Dermis microvascular lymphatic vessel endothelial cell (primary cell): ENCODE data around the gene LMBRD2. TPM values are rescaled to one million over a fixed set of nuclear protein-coding genes. Genes with fewer than 3 reads are reported as not detected.

Experiments used
- DNase-seq, 2 donors: peaks; one replicate each; pipeline versions ENCODE4 v3.0.0 to v3.0.0-alpha.2; 2010; ENCODE audit warnings: low read depth in 2 of 2
- total RNA-seq: library from RNA; depleted of rRNA; stranded (reverse); fragments of >200 nt; gene quantifications from 2 replicates; pipeline ENCODE4 v1.2.1, GENCODE V29; 2014

LMBRD2 gene
- total RNA-seq, 1 donor from 2014 or later = 5.8 TPM

DNA sequence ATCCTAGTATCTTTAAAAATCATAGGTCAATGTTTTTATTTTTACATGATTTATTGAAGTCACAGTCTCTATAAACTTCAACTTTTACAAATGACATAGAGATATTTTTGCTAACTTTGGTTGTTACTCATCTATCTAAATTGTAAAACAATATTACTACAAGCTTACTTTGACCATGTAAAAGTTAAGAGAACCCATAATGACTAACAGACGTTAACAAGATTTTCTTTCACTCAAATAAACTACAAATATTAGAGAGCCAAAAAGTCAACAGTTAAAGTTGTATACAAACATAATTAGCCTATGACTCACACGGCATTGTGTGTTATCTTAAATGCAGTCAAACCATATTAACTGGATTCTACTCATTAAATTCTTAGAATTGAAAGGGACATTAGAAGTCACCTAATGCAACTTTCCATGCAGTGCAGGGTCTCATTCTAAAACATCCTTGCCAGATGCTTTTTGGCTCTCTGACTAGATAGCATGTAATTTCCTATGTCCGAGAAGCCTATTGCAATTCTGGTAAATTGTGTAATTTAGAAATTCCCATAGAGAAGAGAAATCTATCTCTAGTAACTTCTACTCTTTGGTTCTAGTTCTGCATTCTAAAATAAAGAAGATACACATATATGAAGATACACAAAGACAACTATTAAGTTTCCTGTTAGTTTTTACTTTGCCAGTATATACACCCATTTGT, 42.8 kb downstream of the LMBRD2 start:
- no peak for DNase-seq

DNA sequence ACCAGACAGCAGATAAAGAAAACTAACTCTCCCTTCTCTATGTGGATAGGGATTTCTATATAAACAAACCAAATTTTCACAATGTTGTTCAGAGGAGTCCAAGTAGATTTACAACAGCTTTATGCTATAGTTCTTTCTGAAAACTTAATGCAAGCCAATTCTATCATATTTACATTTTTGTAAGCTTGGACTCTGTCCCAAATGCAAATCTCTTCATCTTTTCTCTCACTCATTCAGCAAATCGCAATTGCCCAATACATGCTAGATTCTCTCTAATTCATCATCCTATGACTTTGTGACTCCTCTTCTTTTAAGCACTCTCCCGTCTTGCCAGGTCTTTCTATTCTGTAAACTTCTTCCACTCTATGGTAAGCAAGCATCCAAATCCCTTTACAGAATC, 45.9 kb downstream of the LMBRD2 start:
- no peak for DNase-seq

DNA sequence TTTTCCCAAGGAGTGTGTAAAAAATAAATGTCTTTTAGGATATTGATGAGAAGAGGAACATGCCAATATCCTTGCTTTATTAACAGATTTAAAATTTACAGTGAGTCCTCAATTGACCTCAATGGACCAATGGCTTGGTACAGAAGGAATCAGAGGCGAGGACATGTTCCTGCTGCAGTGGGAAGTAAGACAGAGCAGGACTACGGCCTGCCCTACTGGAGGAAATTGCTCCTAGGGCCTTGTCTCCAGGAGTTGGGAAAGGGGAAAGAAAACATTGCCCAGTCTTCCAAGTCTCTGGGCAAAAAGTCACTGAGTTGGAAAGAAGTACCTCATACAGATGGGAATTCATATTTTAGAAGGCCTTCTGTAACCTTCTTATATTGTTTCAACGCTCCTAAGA, 51.9 kb downstream of the LMBRD2 start:
- no peak for DNase-seq

DNA sequence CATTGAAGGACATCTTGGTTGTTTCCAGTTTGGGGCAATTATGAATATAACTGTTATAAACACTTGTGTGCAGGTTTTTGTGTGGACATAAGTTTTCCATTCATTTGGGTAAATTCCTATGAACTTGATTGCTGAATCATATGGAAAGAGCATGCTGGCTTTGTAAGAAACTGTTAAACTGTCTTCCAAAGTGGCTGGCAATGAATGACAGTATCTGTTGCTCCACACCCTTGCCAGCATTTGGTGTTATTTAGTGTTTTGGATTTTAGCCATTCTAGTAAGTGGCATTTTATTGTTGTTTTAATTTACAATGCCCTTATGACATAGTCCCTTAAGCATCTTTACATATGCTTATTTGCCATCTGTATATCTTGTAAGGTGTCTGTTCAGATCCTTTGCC, 55.2 kb downstream of the LMBRD2 start:
- DNase-seq = no peak

DNA sequence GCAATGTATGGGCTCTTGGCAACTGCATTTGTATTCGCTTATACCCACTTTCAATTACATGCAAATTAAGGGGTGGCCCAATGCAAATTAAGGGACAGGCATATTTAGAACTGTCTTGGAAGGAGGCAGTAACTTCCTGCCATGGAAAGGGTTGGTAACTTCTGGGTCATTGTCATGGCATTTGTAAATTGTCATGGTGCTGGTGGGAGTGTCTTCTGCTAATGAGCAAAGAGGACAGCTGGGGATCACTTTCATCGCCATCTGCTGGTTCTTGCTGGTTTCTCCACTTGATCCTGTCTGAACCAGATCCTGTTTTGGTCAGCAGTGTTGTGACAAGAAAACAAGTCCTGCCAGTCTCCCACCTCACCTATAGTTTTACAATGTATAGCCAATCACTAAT, 61.7 kb downstream of the LMBRD2 start:
- peak; percentile 12 to 38 for DNase-seq

DNA sequence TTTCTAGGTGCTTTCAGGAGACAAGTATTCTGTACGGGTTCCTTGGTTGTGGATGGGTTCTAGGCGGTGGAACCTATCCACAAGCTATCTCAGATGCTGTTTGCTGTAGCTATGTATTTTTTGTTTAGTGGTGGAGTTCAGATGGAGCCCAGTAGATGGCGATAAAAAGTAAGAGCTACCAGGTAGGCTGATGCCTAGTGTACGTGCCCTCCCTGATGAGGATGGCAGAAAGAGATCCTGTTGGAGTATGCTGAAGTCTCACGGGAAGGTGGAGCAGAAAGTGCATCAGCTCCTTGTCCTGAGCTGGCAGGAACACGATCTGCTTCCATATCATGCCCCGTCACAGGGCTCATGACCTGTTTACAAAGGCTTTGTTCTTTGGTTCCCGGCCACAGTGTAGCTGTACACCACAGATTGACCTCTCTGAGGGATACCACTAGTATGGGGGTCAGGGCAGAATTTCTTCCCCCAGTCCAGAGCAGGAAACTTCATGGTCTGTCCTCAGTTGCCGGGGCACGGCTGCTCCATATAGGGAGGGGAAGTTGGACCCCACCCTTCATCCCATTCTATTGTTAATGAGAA, 72.4 kb downstream of the LMBRD2 start:
- peak; percentile 30 to 49 for DNase-seq

DNA sequence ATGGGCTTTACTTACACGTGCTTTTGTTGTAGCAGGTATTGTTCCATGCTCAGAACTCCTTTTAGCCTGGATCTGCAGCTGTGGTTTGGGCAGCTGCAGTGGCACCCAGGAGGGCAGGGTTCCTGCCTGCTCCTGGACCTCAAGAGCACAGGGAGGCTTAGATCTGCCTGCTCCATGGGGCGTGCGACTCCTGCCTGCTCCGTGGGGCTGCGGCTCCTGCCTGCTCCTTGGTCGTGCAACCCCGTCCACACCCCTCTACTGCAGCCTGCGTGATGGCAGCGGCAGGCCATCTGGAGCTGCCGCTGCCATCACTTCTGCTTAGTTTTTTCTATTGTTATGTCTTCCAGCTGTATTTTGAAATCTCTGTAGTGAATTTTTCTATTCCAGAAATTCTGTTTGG, 73.3 kb downstream of the LMBRD2 start:
- no peak for DNase-seq

DNA sequence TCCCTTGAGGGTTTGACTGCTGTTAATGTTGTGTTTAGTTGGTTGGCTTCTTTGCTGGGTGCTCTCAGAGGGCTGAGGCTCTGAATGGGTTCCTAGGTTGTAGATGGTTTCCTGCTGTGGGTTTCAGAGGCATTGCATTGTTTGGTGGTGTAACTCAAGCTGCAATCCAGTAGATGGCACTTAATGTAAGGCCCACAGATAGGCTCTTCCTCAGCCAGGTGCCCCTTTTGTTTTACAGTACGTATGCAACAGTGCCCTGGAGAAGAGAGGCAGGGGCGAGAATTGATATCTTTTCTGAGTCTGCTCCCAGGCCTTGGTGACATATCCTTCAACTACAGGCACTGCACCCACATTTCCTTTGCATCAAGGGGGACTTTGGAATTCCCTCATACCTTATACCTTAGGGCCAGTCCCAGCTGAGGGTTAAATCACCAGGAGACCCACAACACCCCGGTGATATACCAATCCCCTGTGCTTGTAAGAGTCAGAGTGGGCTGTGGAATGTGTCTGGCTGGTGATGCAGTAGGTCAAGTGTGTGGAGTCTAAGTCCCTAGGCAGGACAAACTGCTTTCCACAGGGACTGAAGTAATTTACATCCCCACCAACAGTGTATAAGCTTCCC, 78.0 kb downstream of the LMBRD2 start:
- peak in 1 of 2 donors; percentile 11 for DNase-seq

DNA sequence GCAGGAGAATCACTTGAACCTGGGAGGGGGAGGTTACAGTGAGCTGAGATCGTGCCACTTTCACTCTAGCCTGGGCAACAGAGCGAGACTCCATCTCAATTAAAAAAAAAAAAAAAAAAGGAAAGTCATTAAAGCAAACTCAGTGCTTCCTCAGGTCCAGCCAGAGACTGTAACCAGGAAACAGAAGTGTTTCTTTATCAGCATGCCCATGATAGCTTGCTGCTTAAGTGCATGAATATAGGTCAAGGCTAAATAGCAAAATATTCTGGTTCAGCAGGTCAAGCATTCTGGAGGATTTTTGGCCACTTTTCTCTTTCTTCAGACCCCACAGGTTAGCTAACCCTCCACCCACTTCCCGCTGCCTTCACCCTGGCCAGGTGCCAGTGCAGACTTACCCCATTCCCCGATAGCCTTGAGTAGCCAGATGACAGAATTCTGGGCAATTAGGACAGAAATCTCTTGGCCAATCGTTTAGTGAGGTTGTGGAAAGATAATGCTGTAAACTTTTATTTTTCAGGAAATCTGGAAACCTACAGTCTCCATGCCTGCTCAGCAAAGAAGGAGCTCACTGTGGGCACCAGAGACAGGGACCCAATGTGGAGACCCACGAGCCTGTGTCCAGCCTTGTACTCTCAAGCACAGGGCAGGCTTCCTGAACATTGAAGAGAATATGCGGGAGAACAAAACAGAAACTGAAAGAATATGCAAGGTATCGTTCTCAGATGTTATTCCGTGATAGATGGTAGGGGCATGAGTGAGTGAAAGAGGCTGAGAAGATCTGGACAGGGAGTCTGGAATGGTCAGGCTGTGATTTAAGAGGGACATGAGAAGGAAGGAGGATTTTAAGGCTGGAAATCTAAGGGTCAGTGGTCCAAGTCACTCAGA, 80.8 kb downstream of the LMBRD2 start:
- DNase-seq = no peak

DNA sequence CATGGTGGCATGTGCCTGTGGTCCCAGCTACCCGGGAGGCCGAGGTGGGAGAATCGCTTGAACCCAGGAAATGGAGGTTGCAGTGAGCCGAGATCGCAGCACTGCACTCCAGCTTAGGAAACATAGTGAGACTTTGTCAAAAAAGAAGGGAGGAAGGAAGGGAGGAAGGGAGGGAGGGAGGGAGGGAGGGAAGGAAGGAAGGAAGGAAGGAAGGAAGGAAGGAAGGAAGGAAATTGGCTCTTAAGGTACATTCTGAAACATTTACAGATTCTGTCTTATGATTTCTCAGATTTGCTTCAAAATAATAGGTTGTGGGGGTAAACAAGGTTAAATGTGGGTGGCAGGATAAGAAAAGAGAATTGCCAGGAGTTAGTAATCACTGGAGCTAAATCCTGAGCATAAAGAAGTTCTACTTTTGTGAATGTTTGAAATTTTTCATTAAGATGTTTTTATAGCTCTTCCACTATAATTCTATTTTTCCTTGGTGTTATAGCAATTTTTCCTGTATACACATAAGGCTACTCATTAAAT, 82.9 kb downstream of the LMBRD2 start:
- DNase-seq = no peak

DNA sequence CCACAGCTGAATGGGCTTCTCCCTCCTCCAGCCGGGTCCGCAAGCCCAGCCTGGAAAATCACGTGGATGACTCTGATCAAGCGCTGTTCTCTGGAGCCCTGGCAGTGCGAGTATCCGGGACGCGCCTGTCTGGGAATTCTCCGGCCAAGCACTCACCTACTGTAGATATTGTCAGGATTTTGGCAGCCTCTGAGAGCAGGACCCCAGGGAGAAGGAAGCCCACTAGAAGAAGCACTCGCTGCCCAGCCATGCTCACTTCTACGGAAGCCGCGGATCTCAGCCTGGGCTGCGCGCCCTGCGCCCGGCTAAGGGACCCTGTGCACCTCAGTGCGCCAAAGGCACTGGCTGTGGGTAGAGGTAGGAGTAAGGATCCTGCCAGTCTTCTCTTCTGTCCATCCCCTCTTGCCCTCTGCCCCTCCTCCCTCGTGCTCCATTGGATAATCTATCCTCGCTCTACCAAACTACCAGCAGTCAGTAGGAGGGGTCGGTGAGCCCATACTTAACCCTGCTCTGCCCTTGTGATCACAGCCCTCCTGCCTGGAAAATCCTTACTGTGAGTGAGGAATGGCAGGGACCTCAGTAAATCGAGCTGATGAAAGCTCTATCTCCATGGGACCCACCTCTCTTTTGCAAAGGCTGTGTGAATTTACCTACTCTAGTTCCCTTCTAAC, 85.0 kb downstream of the LMBRD2 start, which contains the start of gene UGT3A2:
Gene UGT3A2, minus strand, starts transcription at position 343 of the 671 bp plus-strand sequence. Its CDS starts 93 bp downstream, at position 250.
- DNase-seq = no peak

DNA sequence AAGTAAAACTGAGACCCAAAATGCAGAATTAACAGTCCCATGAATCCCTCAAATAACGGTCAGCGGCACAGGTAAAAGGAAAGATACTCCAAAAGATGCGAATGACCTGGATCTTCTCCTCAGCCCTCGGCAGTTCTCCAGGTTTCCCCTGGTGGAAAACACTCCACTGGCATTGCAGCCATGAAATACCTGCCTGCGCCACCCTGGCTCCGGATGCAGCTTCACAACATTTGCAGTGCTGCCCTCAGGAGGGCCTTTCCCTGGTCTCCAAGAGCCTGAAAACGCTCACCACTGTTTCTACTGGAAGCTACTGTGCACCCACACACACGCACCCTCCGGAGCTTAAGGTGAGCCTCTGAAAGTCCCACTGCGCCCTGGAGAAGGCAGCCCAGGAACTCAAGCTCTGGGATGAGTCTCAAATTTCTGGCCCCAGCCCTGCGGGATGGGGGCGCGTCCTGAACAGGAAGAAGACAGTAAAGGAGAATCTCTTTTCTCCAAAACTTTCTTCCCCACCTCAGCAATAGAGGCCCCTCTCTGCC, 85.6 kb downstream of the LMBRD2 start:
- DNase-seq = no peak

DNA sequence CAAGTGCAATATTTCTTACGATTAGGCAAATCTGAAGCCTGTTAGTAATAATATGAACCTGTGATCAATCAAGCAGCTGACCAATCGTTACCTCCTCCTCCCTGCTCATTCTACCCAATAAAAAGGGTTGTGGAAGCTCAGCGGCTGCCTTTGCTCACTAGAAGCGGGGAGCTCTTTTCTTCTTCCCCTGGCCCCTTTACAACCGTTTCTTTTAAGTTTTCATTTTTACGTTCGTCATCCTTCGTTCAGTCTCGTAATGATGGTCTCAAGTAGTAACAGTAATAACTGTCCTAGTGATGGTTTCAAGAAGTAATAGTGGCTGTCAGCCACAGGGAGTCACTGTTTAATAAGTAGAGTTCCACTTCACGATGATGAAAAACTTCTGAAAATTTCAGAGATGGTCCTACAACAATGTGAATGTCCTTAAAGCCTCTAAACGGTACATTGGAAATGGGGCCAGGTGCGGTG, 91.2 kb downstream of the LMBRD2 start:
- DNase-seq = no peak

DNA sequence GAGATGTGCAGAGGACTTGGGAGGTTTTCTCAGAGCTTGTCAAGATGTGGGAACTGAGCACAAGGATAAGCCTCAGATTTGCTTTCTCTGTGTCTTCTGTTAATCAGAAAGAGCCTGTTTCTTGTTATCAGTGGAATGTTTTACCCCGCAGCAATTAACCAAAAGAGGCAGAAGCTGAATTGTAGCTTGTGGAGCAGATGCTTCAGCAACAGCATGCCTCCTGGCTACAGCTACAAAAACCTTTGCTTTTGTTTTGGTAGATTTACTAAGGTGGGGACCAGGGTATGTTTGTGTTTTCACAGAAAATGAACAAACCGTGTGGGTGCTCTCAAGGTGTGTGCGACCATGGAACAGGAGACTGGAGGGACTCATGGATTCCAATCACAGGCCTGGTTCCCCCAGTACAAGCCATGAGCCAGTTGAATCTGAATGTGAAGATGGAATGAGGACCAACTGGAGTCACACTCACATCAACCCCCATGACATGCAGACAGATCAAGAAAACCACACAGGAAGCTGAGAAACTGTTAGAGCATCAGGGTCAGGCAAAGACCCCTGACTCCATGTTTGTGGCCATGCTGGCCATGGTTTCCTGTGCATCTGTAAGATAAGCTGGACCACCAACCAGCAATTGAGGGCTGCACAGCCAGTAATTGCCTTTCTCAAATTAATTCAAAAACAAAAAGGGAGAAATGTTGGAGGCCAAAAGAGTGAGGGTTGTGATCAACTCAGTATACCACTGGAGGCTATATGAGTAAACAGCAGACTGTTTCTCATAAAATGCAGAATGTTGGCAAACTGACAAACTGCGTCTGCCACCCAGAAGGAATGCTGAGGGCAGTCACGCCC, 91.9 kb downstream of the LMBRD2 start:
- no peak for DNase-seq

DNA sequence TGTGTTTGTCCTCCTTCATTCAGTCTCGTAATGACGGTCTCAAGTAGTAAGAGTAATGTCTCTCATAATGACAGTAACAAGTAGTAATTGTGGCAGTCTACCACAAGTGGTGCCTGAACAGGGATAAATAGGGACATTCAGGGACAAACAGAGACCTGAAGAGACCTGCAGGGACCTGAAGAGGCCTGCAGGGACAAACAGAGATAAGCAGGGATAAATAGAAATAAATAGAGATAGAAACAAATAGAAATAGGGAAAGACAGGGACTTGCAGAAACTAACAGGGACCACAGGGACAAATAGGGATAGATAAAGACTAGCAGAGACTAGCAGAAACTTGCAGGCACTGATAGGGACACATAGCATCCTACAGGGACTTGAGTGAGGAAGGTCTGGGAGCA, 92.9 kb downstream of the LMBRD2 start:
- no peak for DNase-seq

DNA sequence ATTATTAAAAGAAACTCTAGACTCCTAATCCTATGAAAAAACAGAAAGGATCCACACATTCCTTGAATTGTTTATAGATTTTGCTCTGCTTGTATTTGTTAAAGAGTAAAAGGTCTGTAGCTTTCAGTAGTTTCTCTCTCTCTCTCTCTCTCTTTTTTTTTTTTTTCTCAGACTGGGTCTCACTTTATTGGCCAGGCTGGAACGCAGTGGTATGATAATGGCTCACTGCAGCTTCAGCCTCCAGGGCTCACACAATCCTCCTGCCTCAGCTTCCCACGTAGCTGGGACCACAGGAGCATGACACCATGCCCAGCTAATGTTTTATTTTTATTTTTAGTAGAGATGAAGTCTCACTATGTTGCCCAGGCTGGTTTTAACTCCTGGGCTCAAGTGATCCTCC, 94.3 kb downstream of the LMBRD2 start:
- DNase-seq = no peak

DNA sequence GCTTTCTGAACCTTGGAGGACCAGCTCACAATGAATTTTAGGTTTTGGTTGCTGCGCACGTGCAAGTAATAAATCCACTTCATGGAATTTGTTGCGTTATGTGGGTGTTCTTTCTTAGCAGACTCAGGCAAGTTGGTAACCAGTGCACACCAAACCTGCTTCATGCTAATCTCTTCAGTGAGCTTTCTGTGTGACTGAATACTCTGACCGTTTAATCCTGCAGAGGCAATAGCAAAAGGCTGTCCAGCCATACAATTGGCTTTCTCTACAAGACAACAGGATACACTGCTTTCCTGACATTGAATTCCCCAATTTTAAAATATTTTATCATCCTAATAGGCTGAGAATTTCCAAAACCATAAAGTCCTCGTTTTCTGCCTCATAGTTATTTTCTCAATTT, 95.3 kb downstream of the LMBRD2 start:
- no peak for DNase-seq

DNA sequence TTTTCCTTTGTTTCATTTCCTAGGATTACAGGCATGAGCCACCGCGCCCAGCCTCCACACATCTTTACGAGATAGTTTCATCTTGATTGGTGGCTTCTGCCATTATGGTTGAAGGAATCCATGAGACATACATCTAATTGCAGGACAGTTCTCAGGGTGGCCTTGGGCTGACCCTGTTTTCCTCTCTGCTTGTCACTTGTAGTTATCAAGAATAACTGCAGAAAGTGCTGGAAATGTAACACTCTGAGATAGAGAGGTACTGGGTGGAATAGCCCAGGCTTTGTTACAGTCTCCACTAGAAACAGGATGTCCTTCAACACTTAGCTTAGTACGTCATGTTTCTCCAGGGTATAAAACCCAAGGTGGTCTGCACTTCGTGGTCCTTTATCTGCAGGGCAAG, 95.7 kb downstream of the LMBRD2 start:
- no peak for DNase-seq

DNA sequence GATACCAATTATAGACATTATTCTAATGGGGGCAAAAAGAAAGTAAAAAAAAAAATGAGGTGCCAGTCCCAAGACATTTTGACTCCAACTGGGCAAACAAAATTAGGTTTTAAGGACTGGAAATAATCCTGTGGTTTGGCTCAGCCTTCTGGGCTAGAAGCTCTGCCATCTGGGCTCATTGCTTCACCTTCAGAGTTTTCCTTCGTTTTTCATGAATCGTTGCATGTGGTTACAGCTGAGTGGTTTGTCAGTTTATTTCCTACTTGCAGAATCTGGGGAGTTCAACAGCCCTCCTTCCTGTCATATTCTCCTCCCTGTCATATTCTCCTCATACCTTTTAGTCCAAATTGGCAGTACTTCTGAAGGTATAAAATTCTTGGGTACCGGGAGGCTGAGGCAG, 97.0 kb downstream of the LMBRD2 start:
- no peak for DNase-seq

DNA sequence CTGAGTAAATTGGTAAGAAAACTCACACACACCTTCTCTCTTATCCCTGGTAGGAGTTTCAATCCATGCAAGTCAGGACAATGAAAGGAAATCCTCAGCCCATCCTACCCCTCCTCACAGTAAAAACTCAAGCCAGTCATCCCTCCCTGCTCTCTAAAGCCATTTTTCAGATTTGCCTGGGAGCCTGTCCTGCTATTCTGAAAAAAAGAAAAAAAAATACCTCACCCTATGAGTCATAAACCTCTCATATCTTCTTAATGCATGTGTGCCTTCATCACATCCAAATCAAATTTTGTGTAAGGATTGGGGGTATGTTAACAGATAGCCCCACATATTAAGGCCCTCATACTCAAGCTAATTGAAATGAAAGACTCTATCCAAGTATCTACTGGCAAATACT, 99.1 kb downstream of the LMBRD2 start:
- no peak for DNase-seq
